ENCODE results near the gene MMS19.

DNA sequence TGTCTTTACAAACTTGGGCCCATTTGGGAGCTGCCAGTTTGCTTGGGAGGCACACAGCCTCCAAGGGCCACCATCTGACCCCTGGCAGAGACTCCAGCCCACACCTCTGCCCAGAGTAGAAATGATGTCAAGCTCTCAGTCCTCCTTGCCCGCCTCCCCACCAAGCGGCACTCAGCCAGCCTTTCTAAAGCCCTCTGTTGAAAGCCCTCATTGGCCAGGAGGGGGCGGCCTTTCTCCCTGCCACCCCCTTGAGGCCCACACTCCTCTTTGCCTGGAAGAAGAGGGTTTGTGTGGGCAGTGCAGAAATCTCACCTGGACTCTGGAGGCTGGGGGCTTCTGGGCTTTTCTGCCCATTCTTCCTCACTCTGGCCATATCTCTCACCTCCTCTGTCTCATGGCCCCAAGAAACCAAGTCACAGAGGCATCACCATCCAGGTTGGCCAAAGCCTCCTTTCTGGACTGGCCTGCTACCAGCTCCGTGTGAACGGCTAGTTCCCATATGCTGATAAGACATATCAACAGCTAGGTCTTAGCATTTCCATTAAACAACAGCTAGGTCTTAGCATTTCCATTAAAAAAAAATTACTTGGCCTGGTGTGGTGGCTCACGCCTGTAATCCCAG is 36.6 kb upstream of the MMS19 start:
- TF ChIP-seq, protein P1, sequence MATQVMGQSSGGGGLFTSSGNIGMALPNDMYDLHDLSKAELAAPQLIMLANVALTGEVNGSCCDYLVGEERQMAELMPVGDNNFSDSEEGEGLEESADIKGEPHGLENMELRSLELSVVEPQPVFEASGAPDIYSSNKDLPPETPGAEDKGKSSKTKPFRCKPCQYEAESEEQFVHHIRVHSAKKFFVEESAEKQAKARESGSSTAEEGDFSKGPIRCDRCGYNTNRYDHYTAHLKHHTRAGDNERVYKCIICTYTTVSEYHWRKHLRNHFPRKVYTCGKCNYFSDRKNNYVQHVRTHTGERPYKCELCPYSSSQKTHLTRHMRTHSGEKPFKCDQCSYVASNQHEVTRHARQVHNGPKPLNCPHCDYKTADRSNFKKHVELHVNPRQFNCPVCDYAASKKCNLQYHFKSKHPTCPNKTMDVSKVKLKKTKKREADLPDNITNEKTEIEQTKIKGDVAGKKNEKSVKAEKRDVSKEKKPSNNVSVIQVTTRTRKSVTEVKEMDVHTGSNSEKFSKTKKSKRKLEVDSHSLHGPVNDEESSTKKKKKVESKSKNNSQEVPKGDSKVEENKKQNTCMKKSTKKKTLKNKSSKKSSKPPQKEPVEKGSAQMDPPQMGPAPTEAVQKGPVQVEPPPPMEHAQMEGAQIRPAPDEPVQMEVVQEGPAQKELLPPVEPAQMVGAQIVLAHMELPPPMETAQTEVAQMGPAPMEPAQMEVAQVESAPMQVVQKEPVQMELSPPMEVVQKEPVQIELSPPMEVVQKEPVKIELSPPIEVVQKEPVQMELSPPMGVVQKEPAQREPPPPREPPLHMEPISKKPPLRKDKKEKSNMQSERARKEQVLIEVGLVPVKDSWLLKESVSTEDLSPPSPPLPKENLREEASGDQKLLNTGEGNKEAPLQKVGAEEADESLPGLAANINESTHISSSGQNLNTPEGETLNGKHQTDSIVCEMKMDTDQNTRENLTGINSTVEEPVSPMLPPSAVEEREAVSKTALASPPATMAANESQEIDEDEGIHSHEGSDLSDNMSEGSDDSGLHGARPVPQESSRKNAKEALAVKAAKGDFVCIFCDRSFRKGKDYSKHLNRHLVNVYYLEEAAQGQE (IDR thresholded peaks at IDR 0.05; ENCODE audit: insufficient read depth in 1 of 2, low read depth in 2 of 2, low read length in 2 of 2): no peak
- no peak for TF ChIP-seq TAF1 (IDR thresholded peaks at IDR 0.05; ENCODE audit: borderline replicate concordance, insufficient read depth, low read length)
- no peak for TF ChIP-seq POLR2AphosphoS5 (IDR thresholded peaks at IDR 0.05; ENCODE audit: low read depth, low read length)
- TF ChIP-seq SIN3A (IDR thresholded peaks at IDR 0.05; ENCODE audit: borderline replicate concordance, insufficient read depth, low read length): no peak

All from PFSK-1 (cell line).